ENCODE data around the gene CNN2. TPM values are rescaled to one million over a fixed set of nuclear protein-coding genes. Genes with fewer than 3 reads are reported as not detected.
A peak's percentile ranks its signal among the peaks of the same experiment; 100 is the strongest.

CNN2 gene
- total and polyA plus RNA-seq, 9 of the 15 experiments (the other 6 are each of a cell fraction or from before 2014, with no cell fraction given) = 12.1 to 174 (median 52.7) TPM

- peak; percentile 74 for TF ChIP-seq L3MBTL2 (IDR thresholded peaks at IDR 0.05)
Observed at GRCh38 chr19:984165-984967, 42.0 kb upstream of the CNN2 start, which contains the start of gene WDR18 (continued).

GRCh38 chr19:986083-986482, 40.3 kb upstream of the CNN2 start:
- no peak overlapping the region for H3K27ac ChIP-seq (ENCODE audit: extremely low read depth, low read depth, low read length)
- intact Hi-C loops (cut with micrococcal nuclease) (no loop called here), in situ Hi-C loops (cut with MboI) (loop anchor here (5.0 kb wide), 1 partner anchor 224 kb away; no protein-coding TSS in a partner anchor)
- peak overlapping the region in 1 of 2 experiments; percentile 98; a peak in 2 of 4 replicates for H3K9ac ChIP-seq (ENCODE audit: insufficient read depth in 1 of 2, low read depth in 2 of 2, low read length in 2 of 2)
- H3K27me3 ChIP-seq (ENCODE audit: control insufficient read depth in 2 of 2, insufficient read depth in 2 of 2, low read length in 2 of 2) = no peaks in the 10 kb centered on the region
- H3K9me3 ChIP-seq (replicated peaks; ENCODE audit: control insufficient read depth, insufficient read depth, low read depth, low read length) = no peaks in the 10 kb centered on the region
- BruUV-seq (replicated peaks) = no TSS peak
- ChIA-PET POLR2A (interaction anchor here (0.6 to 1.8 kb wide), 2 partner anchors 63 to 67 kb away, joined by 3 to 5 read pairs; no protein-coding TSS in a partner anchor), CTCF (ENCODE audit: low intra/inter-chr PET ratio) (no interaction called here)
- no peak for DNase-seq (ENCODE audit: extremely low read depth in 1 of 4, low spot score in 3 of 4)
- no peak for ATAC-seq
- H3K9me1 ChIP-seq (ENCODE audit: control insufficient read depth, insufficient read depth, low read length) = peaks cover 3% of the 10 kb centered on the region
- peaks cover 55% of the 10 kb centered on the region; the same call in 2 of the 3 replicates for H3K36me3 ChIP-seq (ENCODE audit: control insufficient read depth, insufficient read depth, low read length)
- H2AFZ ChIP-seq (ENCODE audit: low read depth, low read length) = no peak overlapping the region
- H3K4me1 ChIP-seq (replicated peaks in 1 of 2; ENCODE audit: control insufficient read depth in 2 of 2, insufficient read depth in 2 of 2, low read length in 2 of 2) = peaks cover 16 to 80% of the 10 kb centered on the region in 2 experiments; a peak in 4 of 5 replicates
- TF ChIP-seq MCM2 (IDR thresholded peaks at IDR 0.05; ENCODE audit: low read depth) (no peak), CREB5 (CRISPR knock-in tag; IDR thresholded peaks at IDR 0.05) (no peak), RBFOX2 (IDR thresholded peaks at IDR 0.05; ENCODE audit: low read depth, low read length) (peak; percentile 40; the same call in 1 of the 2 replicates)
- 90% methylated on average over 14 of the region's 14 CpGs for WGBS (ENCODE audit: insufficient coverage, low coverage, missing lambda C conversion rate)
- no peaks in the 10 kb centered on the region for H4K20me1 ChIP-seq (replicated peaks; ENCODE audit: control insufficient read depth, insufficient read depth, low read length)
- no peak for FAIRE-seq
- peaks cover 23% of the 10 kb centered on the region for H3K79me2 ChIP-seq (ENCODE audit: control insufficient read depth, insufficient read depth, low read length)
- no peak overlapping the region for H3K4me2 ChIP-seq (ENCODE audit: insufficient read depth, low read length)
- H3K4me3 ChIP-seq = no peak overlapping the region
